ENCODE measurements around the gene ZNF740.

The ZNF740 gene

GRCh38 chr12:53195516-53196420 is 15.2 kb downstream of the ZNF740 start:
- no peak overlapping the region for H3K4me3 ChIP-seq (ENCODE audit: low read depth, low read length)

GRCh38 chr12:53196486-53196885 is 16.0 kb downstream of the ZNF740 start:
- Histone ChIP-seq H3K27me3 (ENCODE audit: control insufficient read depth, insufficient read depth, low read length) (no peaks in the 10 kb centered on the region), H3K36me3 (ENCODE audit: control insufficient read depth, insufficient read depth, low read length) (no peaks in the 10 kb centered on the region), H3K4me1 (peaks cover 8% of the 10 kb centered on the region), H3K4me2 (ENCODE audit: low read length) (no peak overlapping the region), H3K27ac (no peak overlapping the region), H3K79me2 (no peaks in the 10 kb centered on the region), H2AFZ (no peak overlapping the region), H3K9me3 (ENCODE audit: control insufficient read depth, low read length) (no peaks in the 10 kb centered on the region), H3K4me3 (ENCODE audit: low read depth, low read length) (no peak overlapping the region), H3K9ac (no peak overlapping the region)
- no peak for TF ChIP-seq CTCF (IDR thresholded peaks at IDR 0.05)

More at GRCh38 chr12:53195516-53196420, 15.2 kb downstream of the ZNF740 start:
- no peak for TF ChIP-seq CTCF (IDR thresholded peaks at IDR 0.05)
- Histone ChIP-seq H3K9ac (no peak overlapping the region), H3K27ac (no peak overlapping the region), H3K9me3 (ENCODE audit: control insufficient read depth, low read length) (no peaks in the 10 kb centered on the region), H3K36me3 (ENCODE audit: control insufficient read depth, insufficient read depth, low read length) (no peaks in the 10 kb centered on the region), H3K27me3 (ENCODE audit: control insufficient read depth, insufficient read depth, low read length) (no peaks in the 10 kb centered on the region), H2AFZ (no peak overlapping the region), H3K4me1 (peaks cover 8% of the 10 kb centered on the region), H3K79me2 (no peaks in the 10 kb centered on the region), H3K4me2 (ENCODE audit: low read length) (no peak overlapping the region)

- H3K27ac ChIP-seq = no peak overlapping the region
- no peaks in the 10 kb centered on the region for H3K9me3 ChIP-seq (ENCODE audit: control insufficient read depth, low read length)
- peaks cover 8% of the 10 kb centered on the region for H3K4me1 ChIP-seq
- H3K79me2 ChIP-seq = no peaks in the 10 kb centered on the region
- H3K4me3 ChIP-seq (ENCODE audit: low read depth, low read length) = no peak overlapping the region
- no peak overlapping the region for H3K4me2 ChIP-seq (ENCODE audit: low read length)
- no peak overlapping the region for H3K9ac ChIP-seq
- no peak for TF ChIP-seq CTCF (IDR thresholded peaks at IDR 0.05)
- no peaks in the 10 kb centered on the region for H3K36me3 ChIP-seq (ENCODE audit: control insufficient read depth, insufficient read depth, low read length)
- H2AFZ ChIP-seq = peak overlapping the region; percentile 88
- no peaks in the 10 kb centered on the region for H3K27me3 ChIP-seq (ENCODE audit: control insufficient read depth, insufficient read depth, low read length)
Observed at GRCh38 chr12:53197011-53197640, 16.6 kb downstream of the ZNF740 start.

- no peak overlapping the region for H3K4me2 ChIP-seq (ENCODE audit: low read length)
- H2AFZ ChIP-seq = no peak overlapping the region
- peaks cover 8% of the 10 kb centered on the region for H3K4me1 ChIP-seq
- no peak overlapping the region for H3K4me3 ChIP-seq (ENCODE audit: low read depth, low read length)
- no peak for TF ChIP-seq CTCF (IDR thresholded peaks at IDR 0.05)
- no peaks in the 10 kb centered on the region for H3K27me3 ChIP-seq (ENCODE audit: control insufficient read depth, insufficient read depth, low read length)
- no peaks in the 10 kb centered on the region for H3K9me3 ChIP-seq (ENCODE audit: control insufficient read depth, low read length)
- no peaks in the 10 kb centered on the region for H3K79me2 ChIP-seq
- no peak overlapping the region for H3K9ac ChIP-seq
- no peaks in the 10 kb centered on the region for H3K36me3 ChIP-seq (ENCODE audit: control insufficient read depth, insufficient read depth, low read length)
- no peak overlapping the region for H3K27ac ChIP-seq
Observed at GRCh38 chr12:53198486-53199110, 18.1 kb downstream of the ZNF740 start.
